Lower lobe of right lung (tissue), 2 donors: Measurements from ENCODE around the gene GFPT2. TPM values are rescaled to one million over a fixed set of nuclear protein-coding genes. Genes with fewer than 3 reads are reported as not detected.
A peak's percentile ranks its signal among the peaks of the same experiment; 100 is the strongest.

ENCODE experiments used
- ATAC-seq, 2 donors: fragments of 200-7000 bp; cut with Tn5 transposase; one replicate each; pipeline ENCODE4 v1.9.1; 2020 to 2022; ENCODE audit warnings: mild to moderate bottlenecking in 2 of 2, moderate library complexity in 2 of 2
- DNase-seq: peaks from one replicate; pipeline ENCODE4 v3.0.0-alpha.2; 2020
- H3K27ac ChIP-seq: fragments of 200-600 bp; one replicate; pipeline ENCODE4 v1.8.0; 2022
- H3K27me3 ChIP-seq: fragments of 200-600 bp; one replicate; pipeline ENCODE4 v1.8.0; 2022; ENCODE audit warnings: low read depth
- H3K36me3 ChIP-seq: fragments of 200-600 bp; one replicate; pipeline ENCODE4 v1.8.0; 2022; ENCODE audit warnings: mild to moderate bottlenecking
- H3K4me1 ChIP-seq: fragments of 200-600 bp; one replicate; pipeline ENCODE4 v1.8.0; 2022
- H3K4me3 ChIP-seq: fragments of 200-600 bp; one replicate; pipeline ENCODE4 v1.8.0; 2022; ENCODE audit warnings: mild to moderate bottlenecking
- H3K9me3 ChIP-seq: fragments of 200-600 bp; one replicate; pipeline ENCODE4 v1.8.0; 2022
- intact Hi-C: fragments of 100-400 bp; cut with DNase I; formaldehyde crosslinking; loops from one replicate; pipeline ENCODE4 v1.11.0; 2022
- total RNA-seq: library from RNA; stranded (reverse); fragmentation: NEBNext Ultra II Directional; extraction: Animal tissue kit (Norgen Biotek cat#: 25700); gene quantifications from one replicate; pipeline ENCODE4 v1.2.1, GENCODE V29; 2021
- TF ChIP-seq, protein P1 (sequence below): fragments of 200-600 bp; IDR thresholded peaks from one replicate; pipeline ENCODE4 v1.8.0; 2022; ENCODE audit warnings: antibody characterized with exemption, mild to moderate bottlenecking
- donor health status: DM: no; HTN: yes; CAD: no; lungs with severe emphysema.

GFPT2 gene
- total RNA-seq, 1 donor from 2014 or later = 13.4 TPM

DNA sequence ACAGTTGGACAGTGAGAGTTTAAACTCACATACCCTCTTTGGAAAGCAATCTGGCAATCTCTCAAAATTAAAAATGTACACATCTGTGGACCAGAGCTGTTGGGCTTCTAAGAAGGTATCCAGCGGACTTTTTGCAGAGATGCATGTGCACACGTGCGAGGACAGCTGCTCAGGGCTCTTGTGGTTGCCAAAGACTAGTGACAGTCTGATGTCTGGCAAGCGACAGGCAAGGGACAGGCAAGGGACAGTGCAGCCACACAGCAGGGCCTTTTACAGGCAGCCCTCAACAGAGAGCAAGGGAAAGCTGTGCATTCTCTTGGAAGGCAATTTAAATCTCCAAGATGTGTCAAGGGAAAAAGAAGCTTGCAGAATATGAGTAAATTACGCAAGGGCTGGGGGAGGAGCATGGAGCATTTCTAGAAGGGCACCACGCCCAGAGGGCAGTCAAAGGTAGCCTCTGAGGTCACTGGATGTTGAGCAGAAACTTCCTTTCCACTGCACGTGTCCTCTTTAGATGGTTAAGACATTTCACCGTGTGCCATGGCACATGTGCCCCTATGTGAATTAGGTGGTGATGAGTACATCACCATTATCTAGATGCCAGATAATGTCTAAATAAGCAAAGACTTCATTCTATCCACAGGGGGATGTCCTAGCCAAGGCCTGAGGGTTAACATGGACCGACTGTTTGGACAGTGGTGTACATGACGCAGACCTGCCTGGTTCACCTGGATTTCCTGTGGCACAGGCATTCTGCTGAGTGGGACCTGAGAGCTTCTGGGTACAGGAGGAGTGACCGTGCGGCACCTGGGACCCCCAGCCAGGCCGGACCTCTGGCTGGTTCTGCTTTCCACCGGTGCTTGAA, 9.1 kb downstream of the GFPT2 start:
- peak in 1 of 2 donors; percentile 17 for ATAC-seq
- no peaks in the 10 kb centered on the region for H3K9me3 ChIP-seq
- TF ChIP-seq, protein P1, sequence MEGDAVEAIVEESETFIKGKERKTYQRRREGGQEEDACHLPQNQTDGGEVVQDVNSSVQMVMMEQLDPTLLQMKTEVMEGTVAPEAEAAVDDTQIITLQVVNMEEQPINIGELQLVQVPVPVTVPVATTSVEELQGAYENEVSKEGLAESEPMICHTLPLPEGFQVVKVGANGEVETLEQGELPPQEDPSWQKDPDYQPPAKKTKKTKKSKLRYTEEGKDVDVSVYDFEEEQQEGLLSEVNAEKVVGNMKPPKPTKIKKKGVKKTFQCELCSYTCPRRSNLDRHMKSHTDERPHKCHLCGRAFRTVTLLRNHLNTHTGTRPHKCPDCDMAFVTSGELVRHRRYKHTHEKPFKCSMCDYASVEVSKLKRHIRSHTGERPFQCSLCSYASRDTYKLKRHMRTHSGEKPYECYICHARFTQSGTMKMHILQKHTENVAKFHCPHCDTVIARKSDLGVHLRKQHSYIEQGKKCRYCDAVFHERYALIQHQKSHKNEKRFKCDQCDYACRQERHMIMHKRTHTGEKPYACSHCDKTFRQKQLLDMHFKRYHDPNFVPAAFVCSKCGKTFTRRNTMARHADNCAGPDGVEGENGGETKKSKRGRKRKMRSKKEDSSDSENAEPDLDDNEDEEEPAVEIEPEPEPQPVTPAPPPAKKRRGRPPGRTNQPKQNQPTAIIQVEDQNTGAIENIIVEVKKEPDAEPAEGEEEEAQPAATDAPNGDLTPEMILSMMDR = no peak
- H3K4me3 ChIP-seq = no peak overlapping the region
- intact Hi-C loops = no loop called here
- peaks cover 10% of the 10 kb centered on the region for H3K4me1 ChIP-seq
- no peak overlapping the region for H3K27ac ChIP-seq
- no peaks in the 10 kb centered on the region for H3K36me3 ChIP-seq
- DNase-seq = peak; percentile 46
- H3K27me3 ChIP-seq = no peaks in the 10 kb centered on the region

DNA sequence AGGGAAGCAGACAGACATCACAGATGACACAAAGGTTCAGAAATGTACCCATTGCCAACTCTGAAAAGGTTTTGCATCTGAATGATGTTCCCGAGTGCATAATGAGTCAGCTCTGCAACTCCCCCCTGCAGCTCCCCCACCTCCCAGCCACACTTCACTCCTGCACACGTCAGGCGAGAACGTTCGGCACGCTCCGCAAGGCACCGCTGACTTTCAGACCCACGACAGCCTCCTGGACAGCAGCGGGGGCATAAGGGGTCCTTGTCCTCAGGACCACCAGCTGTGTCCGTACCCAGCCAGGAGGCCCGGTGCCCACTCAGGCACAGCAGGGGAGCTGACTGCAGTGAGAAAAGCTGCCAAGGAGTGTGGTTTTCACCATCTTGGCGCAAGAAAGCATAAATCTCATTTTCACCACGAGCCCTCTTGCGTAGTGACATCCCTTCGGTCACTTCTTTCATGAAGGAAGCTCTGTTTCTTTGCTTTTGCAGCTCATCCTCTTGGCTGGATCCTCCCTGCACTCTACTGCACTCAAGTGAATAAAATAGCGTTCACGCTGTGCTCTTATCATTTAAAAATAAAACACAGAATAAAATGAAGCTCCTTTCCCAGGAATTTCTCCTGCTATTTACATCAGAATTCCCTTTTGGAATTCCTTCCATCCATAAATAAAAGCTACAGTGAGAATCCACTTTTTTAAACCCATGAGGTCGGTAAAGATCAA, 9.9 kb downstream of the GFPT2 start:
- intact Hi-C loops = no loop called here
- Histone ChIP-seq H3K36me3 (no peaks in the 10 kb centered on the region), H3K4me3 (no peak overlapping the region), H3K27ac (no peak overlapping the region), H3K9me3 (no peaks in the 10 kb centered on the region), H3K27me3 (no peaks in the 10 kb centered on the region), H3K4me1 (peaks cover 10% of the 10 kb centered on the region)
- ATAC-seq (no peak), DNase-seq (no peak)
- TF ChIP-seq, protein P1 = no peak

DNA sequence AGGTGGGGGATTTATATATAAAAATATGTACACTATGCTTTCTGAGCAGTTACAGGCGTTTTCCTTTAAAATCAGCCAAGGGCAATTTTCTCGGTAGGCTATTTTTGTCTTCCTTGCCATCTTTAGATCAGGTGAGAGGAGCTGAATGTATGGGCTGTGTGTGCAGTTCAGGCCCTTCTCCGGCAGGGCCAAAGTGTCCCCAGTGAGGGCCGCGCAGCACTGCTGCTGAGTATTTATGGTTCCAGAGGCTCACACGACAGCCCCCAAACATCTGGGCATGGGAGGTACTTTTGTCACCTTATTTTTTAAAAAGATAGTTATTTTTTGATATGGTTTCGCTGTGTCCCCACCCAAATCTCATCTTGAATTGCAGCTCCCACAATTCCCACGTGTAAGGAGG, 11.5 kb downstream of the GFPT2 start:
- Histone ChIP-seq H3K27me3 (no peaks in the 10 kb centered on the region), H3K27ac (no peak overlapping the region), H3K36me3 (peaks cover 2% of the 10 kb centered on the region), H3K9me3 (no peaks in the 10 kb centered on the region), H3K4me1 (peaks cover 10% of the 10 kb centered on the region), H3K4me3 (no peak overlapping the region)
- TF ChIP-seq, protein P1 = no peak
- ATAC-seq (no peak), DNase-seq (no peak)
- intact Hi-C loops = no loop called here

DNA sequence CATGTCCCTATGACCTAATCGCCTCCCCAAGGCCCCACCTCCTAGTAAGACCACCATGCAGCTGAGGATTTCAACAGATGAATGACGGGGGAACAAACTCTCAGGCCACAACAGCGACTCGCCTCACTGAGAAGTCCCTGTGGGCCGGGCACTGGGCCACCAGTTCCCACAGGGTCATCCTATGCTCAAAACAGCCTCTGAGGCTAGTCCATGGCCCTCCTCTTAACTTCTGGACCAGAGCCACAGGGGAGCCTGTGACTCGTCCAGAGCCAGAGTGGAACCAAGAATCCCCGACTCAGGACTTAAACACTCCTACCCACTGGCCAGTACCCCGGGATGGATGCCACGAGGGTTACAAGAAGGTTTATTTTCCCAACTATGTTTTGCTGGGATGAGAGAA, 12.3 kb downstream of the GFPT2 start:
- ATAC-seq (no peak), DNase-seq (no peak)
- no peak overlapping the region for H3K27ac ChIP-seq
- intact Hi-C loops = no loop called here
- no peak overlapping the region for H3K4me3 ChIP-seq
- H3K9me3 ChIP-seq = no peaks in the 10 kb centered on the region
- H3K36me3 ChIP-seq = peaks cover 9% of the 10 kb centered on the region
- peaks cover 10% of the 10 kb centered on the region for H3K4me1 ChIP-seq
- no peaks in the 10 kb centered on the region for H3K27me3 ChIP-seq
- TF ChIP-seq, protein P1 = no peak

DNA sequence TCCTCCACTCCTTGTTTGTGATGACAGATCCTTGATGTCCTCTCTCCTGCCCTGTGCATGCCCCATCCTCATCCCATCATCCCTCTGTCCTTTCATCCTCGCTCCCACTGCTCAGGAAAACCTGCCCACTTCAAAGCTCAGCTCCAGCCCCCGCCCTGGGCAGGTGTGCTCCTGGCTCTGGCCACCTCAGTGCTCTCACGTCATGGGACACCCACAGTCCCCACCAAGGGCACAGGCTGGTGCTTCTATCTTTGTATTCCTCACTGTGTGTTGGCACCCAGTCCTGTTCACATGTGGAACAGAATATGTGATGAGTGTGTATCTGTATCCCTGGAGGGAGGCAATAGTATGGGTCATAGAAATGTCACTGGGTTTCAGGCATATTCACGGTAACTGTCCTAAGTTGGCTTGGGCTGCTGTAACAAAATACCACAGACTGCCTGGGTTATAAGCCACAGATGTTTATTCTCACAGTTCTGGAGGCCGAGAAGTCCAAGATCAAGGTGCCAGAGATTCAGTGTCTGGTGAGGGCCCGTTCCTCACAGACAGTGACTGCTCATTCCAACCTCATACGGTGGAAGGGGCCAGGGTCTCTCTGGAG, 13.5 kb downstream of the GFPT2 start:
- Histone ChIP-seq H3K9me3 (no peaks in the 10 kb centered on the region), H3K4me1 (peaks cover 10% of the 10 kb centered on the region), H3K36me3 (peaks cover 18% of the 10 kb centered on the region), H3K4me3 (no peak overlapping the region), H3K27me3 (no peaks in the 10 kb centered on the region), H3K27ac (no peak overlapping the region)
- TF ChIP-seq, protein P1 = no peak
- peak; percentile 25 for DNase-seq
- no peak for ATAC-seq
- intact Hi-C loops = no loop called here
